ENCODE measurements around the gene ARHGDIG.

DNA sequence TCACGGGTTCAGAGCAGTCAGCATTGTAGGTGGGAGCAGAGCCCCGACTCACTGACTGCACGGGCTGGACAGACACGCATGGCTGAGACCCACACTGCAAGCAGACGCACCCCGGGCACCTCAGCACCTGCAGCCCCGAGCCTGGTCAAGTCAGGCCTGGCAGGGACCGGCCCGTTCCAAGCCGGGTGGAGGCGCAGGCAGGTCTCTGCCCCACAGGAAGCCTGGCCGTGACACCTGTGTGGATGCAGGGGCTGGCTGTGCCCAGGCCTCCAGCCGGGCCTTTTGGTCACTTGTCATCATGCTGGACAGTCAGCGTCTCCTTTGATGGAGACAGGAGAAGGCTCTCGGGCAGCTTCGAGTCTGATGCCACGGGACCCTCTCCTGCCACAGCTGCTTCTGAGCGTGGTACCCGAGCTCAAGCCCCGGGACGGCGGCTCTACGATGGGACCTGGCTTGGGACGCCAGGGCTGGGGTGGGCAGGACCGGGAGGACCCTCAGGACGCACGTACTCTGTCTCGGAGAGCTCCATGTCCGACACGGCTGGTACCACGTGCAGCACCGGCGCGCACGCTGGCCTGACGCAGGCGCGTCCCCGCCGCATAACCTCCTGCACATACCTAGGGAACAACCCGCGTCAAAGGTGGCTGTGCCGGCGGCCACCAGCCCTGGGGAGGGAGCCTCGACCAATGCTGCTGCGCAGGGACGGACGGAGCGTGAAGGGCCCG, 10.5 kb downstream of the ARHGDIG start:
- TF ChIP-seq FOSL1 (tag; conservative IDR thresholded peaks at IDR 0.05) (no peak), ARNT (IDR thresholded peaks at IDR 0.05) (no peak), PYGO2 (tag; IDR thresholded peaks at IDR 0.05) (no peak), ESRRA (IDR thresholded peaks at IDR 0.05; ENCODE audit: borderline replicate concordance, low read depth) (no peak), RFX5 (IDR thresholded peaks at IDR 0.05; ENCODE audit: low read depth, low read length) (no peak), GATA2 (CRISPR knock-in tag; IDR thresholded peaks at IDR 0.05) (no peak), HDAC6 (IDR thresholded peaks at IDR 0.05; ENCODE audit: low read depth, low read length) (no peak), GABPB2 (CRISPR knock-in tag; conservative IDR thresholded peaks at IDR 0.05) (no peak), SP2 (IDR thresholded peaks at IDR 0.05; ENCODE audit: extremely low read depth, low read depth, low read length, poor library complexity, severe bottlenecking) (no peak), CREB1 (IDR thresholded peaks at IDR 0.05) (no peak), CREB1 (CRISPR knock-in tag; IDR thresholded peaks at IDR 0.05) (no peak), GABPA (tag; conservative IDR thresholded peaks at IDR 0.05; ENCODE audit: low read depth) (no peak)
- TF ChIP-seq, protein P1, sequence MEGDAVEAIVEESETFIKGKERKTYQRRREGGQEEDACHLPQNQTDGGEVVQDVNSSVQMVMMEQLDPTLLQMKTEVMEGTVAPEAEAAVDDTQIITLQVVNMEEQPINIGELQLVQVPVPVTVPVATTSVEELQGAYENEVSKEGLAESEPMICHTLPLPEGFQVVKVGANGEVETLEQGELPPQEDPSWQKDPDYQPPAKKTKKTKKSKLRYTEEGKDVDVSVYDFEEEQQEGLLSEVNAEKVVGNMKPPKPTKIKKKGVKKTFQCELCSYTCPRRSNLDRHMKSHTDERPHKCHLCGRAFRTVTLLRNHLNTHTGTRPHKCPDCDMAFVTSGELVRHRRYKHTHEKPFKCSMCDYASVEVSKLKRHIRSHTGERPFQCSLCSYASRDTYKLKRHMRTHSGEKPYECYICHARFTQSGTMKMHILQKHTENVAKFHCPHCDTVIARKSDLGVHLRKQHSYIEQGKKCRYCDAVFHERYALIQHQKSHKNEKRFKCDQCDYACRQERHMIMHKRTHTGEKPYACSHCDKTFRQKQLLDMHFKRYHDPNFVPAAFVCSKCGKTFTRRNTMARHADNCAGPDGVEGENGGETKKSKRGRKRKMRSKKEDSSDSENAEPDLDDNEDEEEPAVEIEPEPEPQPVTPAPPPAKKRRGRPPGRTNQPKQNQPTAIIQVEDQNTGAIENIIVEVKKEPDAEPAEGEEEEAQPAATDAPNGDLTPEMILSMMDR (IDR thresholded peaks at IDR 0.05 in 2 of 3, conservative IDR thresholded peaks at IDR 0.05 in 1 of 3; ENCODE audit: insufficient read depth in 2 of 3, low read depth in 1 of 3, low read length in 3 of 3): no peak
